Pulmonary artery endothelial cell (primary cell): ENCODE measurements around the gene OTUD5. TPM values are rescaled to one million over a fixed set of nuclear protein-coding genes. Genes with fewer than 3 reads are reported as not detected.
"Not testable (repeated sequence)": the region's sequence is repeated elsewhere in the genome, so short reads cannot be mapped to it uniquely, and the experiment has no call there.

ENCODE experiments used
- DNase-seq: peaks from one replicate; pipeline ENCODE4 v3.0.0-alpha.2; 2011; ENCODE audit warnings: low read depth, low spot score
- total RNA-seq: library from RNA; depleted of rRNA; stranded (reverse); fragments of >200 nt; gene quantifications from 2 replicates; pipeline ENCODE4 v1.2.3, GENCODE V29; 2014

The OTUD5 gene, protein sequence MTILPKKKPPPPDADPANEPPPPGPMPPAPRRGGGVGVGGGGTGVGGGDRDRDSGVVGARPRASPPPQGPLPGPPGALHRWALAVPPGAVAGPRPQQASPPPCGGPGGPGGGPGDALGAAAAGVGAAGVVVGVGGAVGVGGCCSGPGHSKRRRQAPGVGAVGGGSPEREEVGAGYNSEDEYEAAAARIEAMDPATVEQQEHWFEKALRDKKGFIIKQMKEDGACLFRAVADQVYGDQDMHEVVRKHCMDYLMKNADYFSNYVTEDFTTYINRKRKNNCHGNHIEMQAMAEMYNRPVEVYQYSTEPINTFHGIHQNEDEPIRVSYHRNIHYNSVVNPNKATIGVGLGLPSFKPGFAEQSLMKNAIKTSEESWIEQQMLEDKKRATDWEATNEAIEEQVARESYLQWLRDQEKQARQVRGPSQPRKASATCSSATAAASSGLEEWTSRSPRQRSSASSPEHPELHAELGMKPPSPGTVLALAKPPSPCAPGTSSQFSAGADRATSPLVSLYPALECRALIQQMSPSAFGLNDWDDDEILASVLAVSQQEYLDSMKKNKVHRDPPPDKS
- 26.7 and 30.5 TPM in 2 replicates for total RNA-seq

DNA sequence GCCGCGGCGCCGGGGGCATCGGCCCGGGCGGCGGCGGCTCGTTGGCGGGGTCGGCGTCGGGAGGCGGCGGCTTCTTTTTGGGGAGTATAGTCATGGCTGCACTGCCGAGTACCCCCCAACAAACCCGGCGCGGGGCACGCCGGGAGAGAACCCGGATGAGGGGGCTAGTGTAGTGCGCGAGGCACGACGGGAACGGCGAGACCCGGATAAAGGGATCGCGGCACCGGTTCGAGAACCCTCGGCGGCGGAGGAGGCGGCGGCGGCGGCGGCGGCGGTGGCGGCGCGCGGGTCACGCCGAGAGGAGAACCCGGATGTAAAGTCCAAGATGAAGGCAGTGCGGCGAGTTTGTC lies at the start of gene OTUD5:
Gene OTUD5, minus strand, starts transcription at position 131 of the 350 bp plus-strand sequence. Its CDS starts 37 bp downstream, at position 94.
- DNase-seq = no peak

DNA sequence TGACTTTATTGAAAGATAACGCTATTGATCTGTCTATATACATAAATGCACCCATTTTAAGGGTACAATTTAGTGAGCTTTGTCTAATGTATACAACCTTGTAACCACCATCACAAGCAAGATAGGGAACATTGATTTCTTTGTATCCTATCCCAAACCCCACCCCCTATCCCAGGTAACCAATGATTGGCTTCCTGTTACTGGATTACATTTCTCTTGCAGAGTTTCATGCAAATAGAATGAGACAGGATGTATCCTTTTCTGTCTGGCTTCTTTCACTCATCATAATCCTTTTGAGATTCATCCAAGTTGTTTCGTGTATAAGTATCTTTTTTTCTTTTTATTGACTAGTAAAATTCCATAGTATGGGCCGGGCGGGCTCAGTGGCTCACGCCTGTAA lies 46.3 kb upstream of the OTUD5 start:
- DNase-seq = no peak

DNA sequence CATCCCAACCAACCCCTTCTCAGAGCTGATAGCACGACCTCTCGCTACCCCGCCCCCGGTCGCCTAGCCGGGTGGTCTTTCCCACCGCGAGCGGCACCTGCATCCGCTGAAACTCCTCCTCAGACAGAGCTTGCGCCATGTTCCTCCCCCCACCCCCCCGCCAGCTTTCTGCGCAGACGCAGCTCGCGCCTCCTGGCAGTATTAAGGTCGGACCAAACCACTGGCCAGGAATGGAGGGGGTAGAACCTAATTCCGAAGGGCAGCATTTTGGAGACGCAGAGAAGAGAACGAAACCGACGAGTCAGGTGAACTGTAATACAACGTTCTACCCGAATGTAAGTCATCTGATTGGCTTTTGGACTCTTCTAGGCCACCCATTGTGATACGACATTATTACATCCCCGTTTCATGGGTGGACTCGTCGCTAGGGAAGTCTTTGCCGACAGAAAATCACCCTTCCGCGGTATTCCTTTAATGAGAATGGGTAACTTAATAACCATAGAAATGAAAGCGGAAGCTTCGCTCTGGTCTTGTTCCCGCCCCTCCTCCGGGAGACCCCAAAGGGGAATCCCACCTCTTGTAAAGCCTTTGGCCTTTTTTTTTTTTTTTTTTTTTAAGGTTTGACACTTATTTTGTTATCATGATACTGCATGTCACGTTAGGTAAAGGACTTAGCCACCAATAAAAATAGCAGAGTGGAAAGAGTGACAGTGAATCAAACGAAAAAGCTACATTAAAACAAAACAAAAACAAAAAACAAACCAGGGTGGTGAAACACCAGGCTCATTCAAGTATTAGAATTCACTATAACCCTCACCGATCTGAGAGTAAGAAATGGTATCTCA lies 44.9 kb upstream of the OTUD5 start, which contains the start of gene GRIPAP1:
Gene GRIPAP1, minus strand, starts transcription at position 174 of the 845 bp plus-strand sequence. Its CDS starts 35 bp downstream, at position 139.
- DNase-seq = peak; percentile 78

DNA sequence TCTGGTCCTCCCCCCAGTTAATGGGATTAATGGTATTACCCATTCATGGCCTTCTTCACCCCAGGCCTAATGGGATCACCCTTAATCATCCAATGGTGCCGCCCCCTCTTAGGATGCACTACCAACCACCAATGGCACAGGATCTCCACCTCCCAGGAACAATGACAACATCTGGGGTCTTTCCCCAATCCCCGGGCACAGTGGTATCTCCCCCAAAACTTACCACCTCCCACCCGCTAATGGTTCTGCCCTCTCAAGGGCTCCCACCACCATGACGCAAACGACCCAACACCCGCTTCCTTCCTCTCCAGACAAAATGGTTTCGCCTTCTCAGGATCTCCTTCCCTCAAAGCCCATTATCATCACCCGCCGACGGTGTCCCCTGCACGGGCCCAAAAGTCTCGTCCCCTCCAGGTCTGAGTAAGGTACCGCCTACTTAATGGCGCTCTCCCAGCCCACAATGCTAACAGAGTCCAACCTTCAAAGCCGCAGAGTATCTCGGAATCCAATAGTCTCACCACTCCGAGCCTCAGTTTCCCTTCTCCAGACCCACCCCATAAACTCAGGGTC lies 44.2 kb upstream of the OTUD5 start:
- DNase-seq = no peak

GRCh38 chrX:49000636-49001035 lies 43.2 kb upstream of the OTUD5 start:
- DNase-seq = no peak

GRCh38 chrX:48999030-48999429 lies 41.6 kb upstream of the OTUD5 start:
- no peak for DNase-seq

- DNase-seq = no peak
Measured at GRCh38 chrX:48998391-48998790, 41.0 kb upstream of the OTUD5 start.

DNA sequence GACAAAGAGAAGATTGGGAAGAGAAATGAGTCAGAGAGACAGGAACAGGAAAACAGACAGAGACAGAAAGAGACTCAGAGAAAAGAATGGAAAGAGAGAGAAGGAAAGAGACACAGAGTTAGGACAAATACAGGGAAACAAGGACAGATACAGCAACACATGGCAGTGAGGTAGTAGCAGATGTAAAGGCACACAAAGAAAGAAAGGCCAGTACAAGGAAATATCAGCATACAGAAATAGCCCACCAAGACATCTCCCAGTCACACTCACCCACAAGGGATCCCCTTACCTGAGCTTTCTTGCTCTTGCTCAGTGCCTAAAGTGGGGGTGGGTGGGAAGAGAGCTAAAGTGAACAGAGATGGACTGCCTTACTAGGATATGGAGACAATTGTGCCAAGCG lies 40.5 kb upstream of the OTUD5 start:
- no peak for DNase-seq

GRCh38 chrX:48997455-48997854 lies 40.0 kb upstream of the OTUD5 start:
- no peak for DNase-seq

- DNase-seq = no peak
Measured at GRCh38 chrX:48996969-48997368, 39.6 kb upstream of the OTUD5 start.

DNA sequence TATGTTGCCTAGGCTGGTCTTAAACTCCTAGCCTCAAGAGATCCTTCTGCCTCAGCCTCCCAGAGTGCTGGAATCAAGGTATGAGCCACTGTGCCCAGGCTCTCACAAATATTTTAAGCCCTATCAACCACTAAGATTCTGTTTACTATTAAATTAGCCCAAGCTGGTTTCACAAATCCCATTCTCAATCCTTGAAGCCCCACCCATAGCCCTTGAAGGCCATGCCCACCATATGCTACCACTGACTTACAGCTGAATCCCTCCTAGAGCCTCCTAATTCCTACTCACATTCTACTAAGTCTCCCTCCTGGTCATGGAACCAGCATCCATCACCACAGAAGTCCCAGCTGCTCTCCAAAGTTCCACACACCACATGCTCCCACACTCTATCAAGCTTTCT lies 34.9 kb upstream of the OTUD5 start:
- DNase-seq = no peak

- peak; percentile 52 for DNase-seq
Measured at GRCh38 chrX:48989483-48989882, 32.1 kb upstream of the OTUD5 start.

GRCh38 chrX:48983896-48984295 lies 26.5 kb upstream of the OTUD5 start:
- no peak for DNase-seq

GRCh38 chrX:48983081-48983480 lies 25.7 kb upstream of the OTUD5 start:
- no peak for DNase-seq

GRCh38 chrX:48981178-48981577 lies 23.8 kb upstream of the OTUD5 start:
- no peak for DNase-seq

GRCh38 chrX:48980341-48980740 lies 22.9 kb upstream of the OTUD5 start:
- DNase-seq = not testable (repeated sequence)

DNA sequence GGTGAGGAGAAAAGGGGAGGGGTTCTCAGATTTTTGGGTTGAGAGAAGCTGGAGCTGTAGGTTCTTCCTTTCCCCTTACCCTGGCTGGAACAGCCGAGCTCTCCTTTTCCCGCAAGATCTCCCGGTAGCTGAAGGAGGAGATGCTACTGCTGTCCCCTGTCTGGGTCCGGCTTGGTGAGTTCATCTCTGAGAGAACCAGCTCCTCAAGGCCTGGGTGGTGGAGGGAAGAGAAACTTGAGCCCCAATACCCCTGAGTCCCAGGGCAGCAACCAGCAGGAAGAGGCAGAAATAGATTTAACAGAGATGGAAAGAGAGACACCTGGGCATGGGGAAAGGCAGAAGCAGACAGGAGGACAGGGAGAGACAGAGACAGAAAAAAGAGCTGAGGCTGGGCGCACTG lies 20.8 kb upstream of the OTUD5 start:
- no peak for DNase-seq

DNA sequence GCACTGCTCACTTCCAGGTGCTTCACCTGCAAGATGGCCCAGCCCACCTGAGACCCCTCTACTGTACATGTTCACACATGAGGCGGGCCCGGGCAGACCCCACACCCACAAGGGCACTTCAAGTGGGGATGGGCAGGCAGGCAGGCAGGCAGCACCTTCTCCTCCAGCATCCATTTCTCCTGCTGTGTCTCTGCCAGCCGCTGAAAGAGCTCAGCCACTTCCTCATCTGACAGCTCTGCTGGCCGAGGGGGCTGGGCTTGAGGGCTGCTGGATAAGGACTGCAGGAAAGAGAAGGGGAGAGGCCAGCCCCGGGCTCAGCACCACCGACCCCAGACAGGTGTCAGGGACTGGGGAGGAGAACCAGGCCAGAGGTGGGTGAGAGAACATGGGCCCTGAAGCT lies 18.7 kb upstream of the OTUD5 start:
- DNase-seq = no peak

GRCh38 chrX:48975541-48975940 lies 18.1 kb upstream of the OTUD5 start:
- no peak for DNase-seq

GRCh38 chrX:48975041-48975440 lies 17.6 kb upstream of the OTUD5 start:
- no peak for DNase-seq

GRCh38 chrX:48974574-48974973 lies 17.2 kb upstream of the OTUD5 start:
- no peak for DNase-seq

DNA sequence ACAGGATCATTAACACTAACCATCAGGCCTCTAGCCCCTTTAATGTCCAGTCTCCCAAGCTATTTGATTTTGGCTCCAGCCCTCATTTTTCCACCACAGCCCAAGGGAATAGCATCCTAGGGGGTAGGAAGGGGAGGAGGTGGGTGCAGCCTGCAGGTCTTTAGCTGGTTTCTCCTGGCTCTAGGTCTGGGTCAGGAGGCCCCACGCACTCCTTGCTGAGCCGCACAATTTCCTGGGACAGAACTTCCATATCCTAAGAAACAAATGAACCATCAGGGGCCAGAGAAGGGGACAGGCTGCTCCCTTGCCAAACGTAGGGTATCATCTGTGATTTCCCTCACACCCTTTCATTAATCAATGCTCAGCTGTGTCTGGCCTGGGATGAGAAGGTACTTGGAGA lies 16.6 kb upstream of the OTUD5 start:
- no peak for DNase-seq
